C4-2B (cell line): ENCODE measurements around the gene PRKCD.

Source experiments
- H3K27ac ChIP-seq: fragments of 450-650 bp; 2 replicates; pipeline ENCODE4 v1.5.1; 2017
- CTCF ChIP-seq: fragments of 450-650 bp; conservative IDR thresholded peaks from 2 replicates; pipeline ENCODE4 v1.5.1; 2017; ENCODE audit warnings: mild to moderate bottlenecking
- ZFX ChIP-seq: fragments of 450-650 bp; IDR thresholded peaks from 2 replicates; pipeline ENCODE4 v1.6.1; 2017

Gene PRKCD

DNA sequence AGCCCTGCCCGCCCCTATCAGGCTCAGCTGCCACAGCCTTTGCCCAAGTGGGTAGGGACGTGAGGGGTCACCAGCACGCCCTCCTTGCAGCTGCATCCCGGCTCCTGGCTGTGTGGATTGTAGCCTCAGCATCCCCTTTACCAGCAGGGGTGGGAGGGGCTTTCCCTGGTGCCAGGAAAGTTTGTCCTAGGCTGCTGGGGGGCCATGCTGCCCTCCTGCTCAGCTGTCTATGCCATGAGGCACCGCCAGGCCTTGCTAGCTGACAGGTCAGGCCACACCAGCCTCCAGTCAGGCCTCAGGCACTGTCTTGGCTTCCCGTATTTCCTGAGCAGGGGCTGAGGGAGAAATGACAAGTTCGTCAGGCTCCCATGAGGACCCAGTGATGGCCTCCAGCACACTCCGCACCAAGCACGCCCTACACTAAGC, 62.5 kb downstream of the PRKCD start:
- no peak overlapping the region for H3K27ac ChIP-seq
- TF ChIP-seq ZFX (no peak), CTCF (no peak)

GRCh38 chr3:53224026-53224425, 63.0 kb downstream of the PRKCD start:
- TF ChIP-seq ZFX (no peak), CTCF (no peak)
- no peak overlapping the region for H3K27ac ChIP-seq

GRCh38 chr3:53224536-53224935, 63.5 kb downstream of the PRKCD start:
- no peak overlapping the region for H3K27ac ChIP-seq
- no peak for TF ChIP-seq CTCF
- TF ChIP-seq ZFX, result no peak

GRCh38 chr3:53225181-53225580, 64.2 kb downstream of the PRKCD start:
- TF ChIP-seq CTCF, result no peak
- TF ChIP-seq ZFX, result no peak
- H3K27ac ChIP-seq, result no peak overlapping the region

DNA sequence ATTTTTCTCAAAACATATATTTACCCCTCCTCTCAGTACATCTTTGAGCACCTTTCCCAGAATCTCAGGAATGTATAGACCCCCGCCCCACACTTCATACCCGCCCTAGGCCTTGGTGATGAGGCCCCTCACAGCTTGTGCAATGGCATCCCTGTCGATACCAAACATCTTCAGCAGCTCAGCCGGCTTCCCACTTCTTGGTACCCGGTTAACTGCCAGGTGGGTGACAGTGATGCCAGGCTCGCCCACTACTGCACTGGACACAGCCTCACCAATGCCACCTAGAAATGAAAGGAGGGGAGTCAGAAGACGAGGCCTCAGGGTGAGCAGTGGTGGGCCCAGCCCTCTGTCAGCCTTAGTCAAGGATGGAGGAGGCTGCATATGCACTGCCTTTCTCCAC, 64.6 kb downstream of the PRKCD start:
- no peak for TF ChIP-seq ZFX
- no peak for TF ChIP-seq CTCF
- no peak overlapping the region for H3K27ac ChIP-seq

DNA sequence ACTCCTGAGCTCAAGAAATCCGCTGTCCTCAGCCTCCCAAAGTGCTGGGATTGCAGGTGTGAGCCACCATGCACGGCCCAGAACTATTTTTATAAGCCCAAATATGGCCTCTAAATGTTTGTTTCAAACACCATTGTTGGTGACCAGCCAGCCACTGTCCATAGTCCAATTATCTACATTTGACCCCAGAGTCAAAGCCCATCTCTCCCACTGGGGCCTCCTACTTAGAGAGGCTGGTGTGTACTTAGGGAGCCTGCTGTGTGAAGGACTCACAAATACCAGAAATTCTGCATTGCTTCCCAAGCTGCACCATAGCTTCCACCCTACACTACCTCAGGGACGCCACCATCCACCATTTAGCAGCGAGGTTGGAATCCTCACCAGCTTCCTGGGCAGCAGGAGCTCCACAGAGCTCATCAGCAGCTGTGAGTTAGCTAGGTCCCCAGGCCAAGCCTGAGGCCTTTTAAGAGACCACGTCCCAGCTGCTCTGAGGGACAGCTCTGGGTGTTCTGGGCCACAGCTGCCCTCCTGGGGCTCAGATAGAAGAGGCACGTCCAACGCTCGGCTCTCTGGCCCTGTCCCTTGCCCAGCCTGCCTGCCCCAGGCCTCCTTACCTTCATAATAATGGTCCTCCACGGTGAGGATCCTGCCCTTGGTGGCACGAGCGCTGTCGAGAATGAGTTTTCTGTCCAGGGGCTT, 65.3 kb downstream of the PRKCD start:
- no peak overlapping the region for H3K27ac ChIP-seq
- TF ChIP-seq CTCF (no peak), ZFX (no peak)

- TF ChIP-seq CTCF, result no peak
- no peak for TF ChIP-seq ZFX
- no peak overlapping the region for H3K27ac ChIP-seq
Observed at GRCh38 chr3:53226841-53227407, 65.9 kb downstream of the PRKCD start.
